PFSK-1 (cell line): ENCODE results near the gene ENO3.

Experiments
- FOXP2 ChIP-seq: optimal IDR thresholded peaks from 2 replicates; pipeline ENCODE3; 2011; ENCODE audit warnings: borderline replicate concordance, control low read depth, inconsistent platforms; ENCODE audit not compliant: insufficient read depth; ENCODE audit errors: extremely low read length, extremely low read depth
- POLR2AphosphoS5 ChIP-seq: IDR thresholded peaks from 2 replicates; pipeline ENCODE4 v1.6.1; 2012; ENCODE audit warnings: low read depth, mild to moderate bottlenecking, control low read depth, low read length, moderate library complexity
- SIN3A ChIP-seq: IDR thresholded peaks from 2 replicates; pipeline ENCODE4 v1.6.1; 2012; ENCODE audit warnings: mild to moderate bottlenecking, low read length, moderate library complexity, borderline replicate concordance; ENCODE audit not compliant: insufficient read depth
- TAF1 ChIP-seq: IDR thresholded peaks from 2 replicates; pipeline ENCODE4 v1.6.1; 2012; ENCODE audit warnings: low read length, control low read depth, borderline replicate concordance; ENCODE audit not compliant: insufficient read depth
- TF ChIP-seq, protein P1 (sequence below), 2 experiments: IDR thresholded peaks; 2 replicates each; pipeline versions ENCODE4 v1.6.1 to v1.8.0; 2011 to 2012; ENCODE audit warnings: low read depth in 2 of 2, low read length in 2 of 2, control low read depth in 1 of 2, inconsistent platforms in 1 of 2, mild to moderate bottlenecking in 1 of 2, moderate library complexity in 1 of 2; ENCODE audit not compliant: insufficient read depth in 1 of 2

ENO3 gene

DNA sequence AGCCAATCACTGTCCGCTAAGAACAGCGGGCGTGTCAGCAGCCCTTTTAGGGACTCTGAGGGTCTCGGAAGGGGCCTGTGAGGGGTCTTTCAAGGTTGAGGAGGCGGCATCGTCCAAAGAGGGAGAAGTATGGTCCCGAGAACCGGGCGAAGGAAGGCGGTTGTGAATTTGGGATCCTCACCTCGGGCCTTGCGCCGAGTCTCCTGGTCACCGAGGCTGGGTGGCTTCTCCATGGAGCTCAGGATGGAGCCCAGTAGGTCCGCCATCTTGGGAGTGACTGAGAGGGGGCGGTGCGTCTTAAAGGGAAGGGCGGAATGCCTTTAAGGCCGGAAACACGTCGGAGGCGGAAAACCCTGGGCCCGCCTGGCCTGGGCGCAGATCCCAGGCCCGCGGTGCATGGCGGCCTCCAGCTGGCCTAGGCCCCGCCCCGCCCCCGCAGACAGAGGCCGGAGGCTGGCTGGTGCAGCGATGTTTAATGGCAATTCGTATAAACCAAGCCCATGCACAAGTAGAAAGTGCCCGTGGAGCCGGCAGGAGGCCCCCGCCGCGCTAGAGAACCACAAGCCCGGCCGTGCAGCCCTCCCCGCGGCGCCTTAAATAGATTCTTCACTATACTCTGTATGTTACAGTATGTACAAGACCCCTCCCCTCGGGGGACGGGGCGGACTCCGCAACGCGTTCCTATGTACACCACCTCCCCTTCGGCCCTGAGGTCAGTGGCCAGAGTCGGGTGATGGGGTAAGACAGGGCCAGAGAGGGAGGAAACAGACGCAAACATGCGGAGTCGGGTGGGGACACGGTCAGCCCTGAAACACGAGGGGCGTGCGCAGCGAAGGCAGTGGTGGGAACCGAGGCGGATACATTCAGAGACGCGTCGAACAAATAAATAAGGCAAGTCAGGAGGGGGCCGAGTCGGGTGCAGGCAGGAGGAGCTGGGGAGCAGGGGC lies 16.9 kb downstream of the ENO3 start, which contains the start of gene SPAG7:
TSS of gene SPAG7 (minus strand) at position 279 of the 947 bp plus-strand sequence. CDS start at position 266, 13 bp downstream.
- TF ChIP-seq TAF1, result peak; percentile 96
- TF ChIP-seq SIN3A, result peak; percentile 88; the same call in 1 of the 2 replicates
- TF ChIP-seq, protein P1, sequence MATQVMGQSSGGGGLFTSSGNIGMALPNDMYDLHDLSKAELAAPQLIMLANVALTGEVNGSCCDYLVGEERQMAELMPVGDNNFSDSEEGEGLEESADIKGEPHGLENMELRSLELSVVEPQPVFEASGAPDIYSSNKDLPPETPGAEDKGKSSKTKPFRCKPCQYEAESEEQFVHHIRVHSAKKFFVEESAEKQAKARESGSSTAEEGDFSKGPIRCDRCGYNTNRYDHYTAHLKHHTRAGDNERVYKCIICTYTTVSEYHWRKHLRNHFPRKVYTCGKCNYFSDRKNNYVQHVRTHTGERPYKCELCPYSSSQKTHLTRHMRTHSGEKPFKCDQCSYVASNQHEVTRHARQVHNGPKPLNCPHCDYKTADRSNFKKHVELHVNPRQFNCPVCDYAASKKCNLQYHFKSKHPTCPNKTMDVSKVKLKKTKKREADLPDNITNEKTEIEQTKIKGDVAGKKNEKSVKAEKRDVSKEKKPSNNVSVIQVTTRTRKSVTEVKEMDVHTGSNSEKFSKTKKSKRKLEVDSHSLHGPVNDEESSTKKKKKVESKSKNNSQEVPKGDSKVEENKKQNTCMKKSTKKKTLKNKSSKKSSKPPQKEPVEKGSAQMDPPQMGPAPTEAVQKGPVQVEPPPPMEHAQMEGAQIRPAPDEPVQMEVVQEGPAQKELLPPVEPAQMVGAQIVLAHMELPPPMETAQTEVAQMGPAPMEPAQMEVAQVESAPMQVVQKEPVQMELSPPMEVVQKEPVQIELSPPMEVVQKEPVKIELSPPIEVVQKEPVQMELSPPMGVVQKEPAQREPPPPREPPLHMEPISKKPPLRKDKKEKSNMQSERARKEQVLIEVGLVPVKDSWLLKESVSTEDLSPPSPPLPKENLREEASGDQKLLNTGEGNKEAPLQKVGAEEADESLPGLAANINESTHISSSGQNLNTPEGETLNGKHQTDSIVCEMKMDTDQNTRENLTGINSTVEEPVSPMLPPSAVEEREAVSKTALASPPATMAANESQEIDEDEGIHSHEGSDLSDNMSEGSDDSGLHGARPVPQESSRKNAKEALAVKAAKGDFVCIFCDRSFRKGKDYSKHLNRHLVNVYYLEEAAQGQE (IDR thresholded peaks at IDR 0.05; ENCODE audit: insufficient read depth in 1 of 2, low read depth in 2 of 2, low read length in 2 of 2), result no peak
- peak; percentile 78 for TF ChIP-seq POLR2AphosphoS5
- peak; percentile 86 for TF ChIP-seq FOXP2

DNA sequence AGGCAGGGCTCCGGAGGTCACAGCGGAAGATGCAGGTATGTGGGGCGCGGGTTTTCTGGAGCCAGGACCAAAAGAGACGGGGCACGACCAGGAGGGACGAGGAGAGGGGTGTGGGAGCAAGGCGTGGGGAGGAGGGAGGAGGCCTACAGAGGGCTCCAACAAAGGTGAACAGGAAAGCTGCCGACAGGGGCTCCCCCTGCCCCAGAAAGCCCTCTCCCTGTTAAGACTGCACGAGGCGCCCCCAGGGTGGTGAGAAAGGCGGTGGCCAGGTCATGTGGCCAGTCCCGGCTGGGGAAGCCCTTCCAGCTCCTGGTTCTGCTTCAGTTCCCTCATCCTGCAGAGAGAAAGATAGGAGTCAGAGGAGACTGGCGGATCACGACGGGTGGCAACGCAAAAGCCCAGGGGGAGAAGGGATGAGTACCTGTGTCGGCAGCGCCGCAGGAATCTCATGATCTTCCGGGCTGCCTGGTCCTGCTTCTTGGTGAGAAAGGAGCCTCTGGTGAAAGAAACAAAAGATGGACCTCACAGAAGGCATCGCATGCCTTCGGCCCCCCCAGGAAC lies 17.6 kb downstream of the ENO3 start:
- TF ChIP-seq SIN3A (no peak), TAF1 (no peak), FOXP2 (no peak), POLR2AphosphoS5 (no peak; the same call in 1 of the 2 replicates)
- TF ChIP-seq, protein P1 (IDR thresholded peaks at IDR 0.05; ENCODE audit: insufficient read depth in 1 of 2, low read depth in 2 of 2, low read length in 2 of 2), result no peak

DNA sequence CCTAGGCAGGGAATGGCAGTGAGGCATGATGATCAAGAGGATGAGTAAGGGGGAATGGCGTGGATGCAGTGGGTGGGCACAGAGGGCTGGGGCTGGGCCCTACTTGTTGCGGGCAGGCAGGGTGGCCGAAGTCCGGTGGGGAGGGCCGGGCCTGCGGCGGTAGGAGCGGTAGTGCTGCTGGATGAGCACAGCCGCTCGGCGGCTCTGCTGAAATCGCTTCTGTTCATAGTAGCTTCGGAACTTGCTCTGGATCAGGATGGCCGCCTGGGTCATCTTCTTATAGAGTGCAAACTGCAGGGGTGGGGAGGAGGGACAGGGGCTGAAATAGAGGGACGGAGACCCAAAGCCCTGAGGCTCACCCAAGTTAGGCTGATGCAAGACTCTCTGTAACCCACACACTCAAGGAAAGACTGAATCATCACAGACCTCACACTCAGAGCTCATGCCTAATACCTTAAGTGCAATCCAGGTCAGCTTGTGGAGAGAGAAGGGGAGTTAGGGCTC lies 18.2 kb downstream of the ENO3 start:
- TF ChIP-seq, protein P1 (IDR thresholded peaks at IDR 0.05; ENCODE audit: insufficient read depth in 1 of 2, low read depth in 2 of 2, low read length in 2 of 2), result no peak
- TF ChIP-seq FOXP2, result no peak
- TF ChIP-seq POLR2AphosphoS5, result peak; percentile 63
- TF ChIP-seq TAF1, result peak; percentile 34; the same call in 1 of the 2 replicates
- TF ChIP-seq SIN3A, result no peak

DNA sequence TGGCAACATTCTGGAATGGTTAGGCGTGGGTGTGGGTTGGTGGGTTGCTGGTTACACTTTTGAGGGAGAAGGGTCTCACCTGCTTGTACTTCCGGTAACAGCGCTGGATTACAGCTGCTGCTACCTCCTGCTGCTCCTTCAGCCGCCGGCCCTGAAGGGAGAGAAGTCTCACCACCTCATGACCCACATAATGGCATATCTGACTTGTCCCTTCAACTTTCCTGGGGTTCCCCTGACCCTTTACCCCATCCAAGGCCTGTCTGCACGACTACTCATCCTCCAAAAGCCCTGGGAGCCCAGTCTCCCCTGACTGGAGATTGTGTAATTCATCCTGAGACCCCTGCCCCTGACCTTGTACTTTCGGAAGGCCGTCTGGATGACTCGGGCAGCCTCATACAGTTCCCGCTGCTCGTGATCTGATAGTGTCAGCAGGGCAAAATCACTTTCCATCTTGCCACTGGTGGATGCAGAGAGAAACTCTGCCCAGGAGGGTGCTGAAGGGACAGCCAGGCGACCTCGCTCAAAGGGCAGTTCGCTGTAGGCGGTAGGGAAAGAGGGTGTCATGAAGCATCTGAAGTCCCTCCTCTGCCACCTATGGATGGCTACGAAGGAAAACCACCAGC lies 18.7 kb downstream of the ENO3 start:
- TF ChIP-seq, protein P1 (IDR thresholded peaks at IDR 0.05; ENCODE audit: insufficient read depth in 1 of 2, low read depth in 2 of 2, low read length in 2 of 2), result peak in 1 of 2 experiments; percentile 33; a peak in 1 of 4 replicates
- no peak for TF ChIP-seq FOXP2
